ENCODE data around the gene RGS6.

Gene RGS6

GRCh38 chr14:72278316-72278715 is 346.1 kb downstream of the RGS6 start:
- no peak for DNase-seq
- Histone ChIP-seq H3K36me3 (replicated peaks) (no peaks in the 10 kb centered on the region), H3K27ac (no peak overlapping the region), H3K27me3 (replicated peaks) (no peaks in the 10 kb centered on the region), H3K4me3 (ENCODE audit: low read depth, low read length) (no peak overlapping the region)
- in situ Hi-C loops (cut with HindIII; ENCODE audit: low pct_ligation_motif_present, low sequenced_read_pairs) = no loop called here
- no peak for TF ChIP-seq CTCF (IDR thresholded peaks at IDR 0.05; ENCODE audit: low read depth, low read length, missing control alignments)

DNA sequence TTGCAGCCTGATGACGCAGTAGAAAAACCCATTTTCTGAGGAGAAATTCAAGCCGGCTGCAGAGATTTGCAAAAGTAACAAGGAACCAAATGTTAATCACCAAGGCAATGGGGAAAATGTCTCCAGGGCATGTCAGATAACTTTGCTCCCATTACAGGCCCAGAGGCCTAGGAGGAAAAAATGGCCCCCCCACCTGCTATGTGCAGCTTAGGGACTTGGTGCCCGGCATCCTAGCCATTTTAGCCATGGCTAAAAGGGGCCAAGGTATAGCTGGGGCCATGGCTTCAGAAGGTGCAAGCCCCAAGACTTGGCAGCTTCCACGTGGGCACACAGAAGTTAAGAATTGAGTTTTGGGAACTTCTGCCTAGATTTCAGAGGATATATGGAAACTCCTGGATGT is 351.9 kb downstream of the RGS6 start:
- DNase-seq = no peak
- Histone ChIP-seq H3K27me3 (replicated peaks) (no peaks in the 10 kb centered on the region), H3K4me3 (ENCODE audit: low read depth, low read length) (no peak overlapping the region), H3K27ac (no peak overlapping the region), H3K36me3 (replicated peaks) (no peaks in the 10 kb centered on the region)
- in situ Hi-C loops (cut with HindIII; ENCODE audit: low pct_ligation_motif_present, low sequenced_read_pairs) = no loop called here
- TF ChIP-seq CTCF (IDR thresholded peaks at IDR 0.05; ENCODE audit: low read depth, low read length, missing control alignments) = no peak

- in situ Hi-C loops (cut with HindIII; ENCODE audit: low pct_ligation_motif_present, low sequenced_read_pairs) = no loop called here
Measured at GRCh38 chr14:72290241-72290640, 358.0 kb downstream of the RGS6 start.

GRCh38 chr14:72291908-72292688 is 359.9 kb downstream of the RGS6 start:
- in situ Hi-C loops (cut with HindIII; ENCODE audit: low pct_ligation_motif_present, low sequenced_read_pairs) = no loop called here

More at GRCh38 chr14:72290241-72290640, 358.0 kb downstream of the RGS6 start:
- Histone ChIP-seq H3K36me3 (replicated peaks) (no peaks in the 10 kb centered on the region), H3K27me3 (replicated peaks) (no peaks in the 10 kb centered on the region), H3K27ac (no peak overlapping the region), H3K4me3 (ENCODE audit: low read depth, low read length) (no peak overlapping the region)
- no peak for TF ChIP-seq CTCF (IDR thresholded peaks at IDR 0.05; ENCODE audit: low read depth, low read length, missing control alignments)
- DNase-seq = no peak

GRCh38 chr14:72292689-72293024 is 360.4 kb downstream of the RGS6 start:
- no peak for TF ChIP-seq CTCF (IDR thresholded peaks at IDR 0.05; ENCODE audit: low read depth, low read length, missing control alignments)
- in situ Hi-C loops (cut with HindIII; ENCODE audit: low pct_ligation_motif_present, low sequenced_read_pairs) = no loop called here
- no peak for DNase-seq
- Histone ChIP-seq H3K4me3 (ENCODE audit: low read depth, low read length) (no peak overlapping the region), H3K27me3 (replicated peaks) (no peaks in the 10 kb centered on the region), H3K36me3 (replicated peaks) (no peaks in the 10 kb centered on the region), H3K27ac (no peak overlapping the region)

More at GRCh38 chr14:72291908-72292688, 359.9 kb downstream of the RGS6 start:
- TF ChIP-seq CTCF (IDR thresholded peaks at IDR 0.05; ENCODE audit: low read depth, low read length, missing control alignments) = peak; percentile 66
- no peaks in the 10 kb centered on the region for H3K36me3 ChIP-seq (replicated peaks)
- H3K27me3 ChIP-seq (replicated peaks) = no peaks in the 10 kb centered on the region
- H3K4me3 ChIP-seq (ENCODE audit: low read depth, low read length) = no peak overlapping the region
- DNase-seq = peak; percentile 52
- H3K27ac ChIP-seq = no peak overlapping the region

DNA sequence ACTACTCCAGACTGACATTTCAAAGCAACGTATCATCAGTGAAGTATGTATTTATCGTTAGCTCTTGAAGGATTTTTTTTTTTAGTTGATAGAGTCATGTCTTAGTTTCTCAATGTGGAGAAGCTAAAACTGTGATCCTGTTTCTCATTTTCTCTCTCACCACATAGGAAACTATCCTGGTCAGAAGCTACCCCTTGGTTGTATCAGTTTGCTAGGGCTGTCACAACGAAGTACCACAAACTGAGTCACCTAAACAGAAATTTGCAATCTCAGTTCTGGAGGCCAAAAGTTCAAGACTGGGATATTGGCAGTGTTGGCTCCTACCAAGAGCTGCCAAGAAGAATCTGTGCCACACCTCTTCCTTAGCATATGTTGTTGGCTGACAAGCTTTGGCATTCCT is 369.1 kb downstream of the RGS6 start:
- no peak for TF ChIP-seq CTCF (IDR thresholded peaks at IDR 0.05; ENCODE audit: low read depth, low read length, missing control alignments)
- Histone ChIP-seq H3K27me3 (replicated peaks) (no peaks in the 10 kb centered on the region), H3K4me3 (ENCODE audit: low read depth, low read length) (no peak overlapping the region), H3K36me3 (replicated peaks) (no peaks in the 10 kb centered on the region), H3K27ac (no peak overlapping the region)
- in situ Hi-C loops (cut with HindIII; ENCODE audit: low pct_ligation_motif_present, low sequenced_read_pairs) = no loop called here
- no peak for DNase-seq

Data from brain microvascular endothelial cell (primary cell).